Thyroid gland (tissue), 4 donors: ENCODE measurements around the gene PCID2.

Source experiments
- POLR2A ChIP-seq, 2 donors: fragments of 450-650 bp; IDR thresholded peaks; one replicate each; pipeline ENCODE4 v1.6.1; 2017; ENCODE audit warnings: antibody characterized with exemption in 2 of 2, mild to moderate bottlenecking in 2 of 2, moderate library complexity in 1 of 2
- TF ChIP-seq, protein P1 (sequence below), 6 experiments: fragments of 200-600 bp in 3 of 6; fragments of 450-650 bp in 3 of 6; sonication (generic) in 3 of 6; IDR thresholded peaks; one replicate each; pipeline ENCODE4 v1.5.1; 2016 to 2019; ENCODE audit warnings: antibody characterized with exemption in 6 of 6, mild to moderate bottlenecking in 2 of 6, inconsistent platforms in 1 of 6, moderate library complexity in 1 of 6

DNA sequence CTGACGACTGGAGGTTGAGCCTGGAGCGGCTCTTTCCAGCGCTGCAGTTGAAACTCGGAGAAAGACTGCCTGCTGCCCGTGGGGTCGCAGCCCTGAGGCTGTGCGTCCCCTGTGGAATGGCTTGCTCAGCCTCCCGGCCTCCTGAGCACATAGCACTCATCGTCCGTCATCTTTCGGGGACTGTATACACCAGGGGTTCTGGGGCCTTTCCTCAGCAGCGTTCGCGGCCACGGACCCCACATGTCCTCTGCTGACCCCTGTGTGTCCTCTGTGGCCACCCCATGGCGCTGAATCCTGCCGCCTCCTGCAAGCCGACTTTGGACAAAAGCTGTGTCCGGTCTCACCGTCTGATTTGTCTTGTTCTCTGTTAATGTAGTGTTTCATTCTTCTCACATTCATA lies 21.3 kb upstream of the PCID2 start:
- TF ChIP-seq, protein P1, sequence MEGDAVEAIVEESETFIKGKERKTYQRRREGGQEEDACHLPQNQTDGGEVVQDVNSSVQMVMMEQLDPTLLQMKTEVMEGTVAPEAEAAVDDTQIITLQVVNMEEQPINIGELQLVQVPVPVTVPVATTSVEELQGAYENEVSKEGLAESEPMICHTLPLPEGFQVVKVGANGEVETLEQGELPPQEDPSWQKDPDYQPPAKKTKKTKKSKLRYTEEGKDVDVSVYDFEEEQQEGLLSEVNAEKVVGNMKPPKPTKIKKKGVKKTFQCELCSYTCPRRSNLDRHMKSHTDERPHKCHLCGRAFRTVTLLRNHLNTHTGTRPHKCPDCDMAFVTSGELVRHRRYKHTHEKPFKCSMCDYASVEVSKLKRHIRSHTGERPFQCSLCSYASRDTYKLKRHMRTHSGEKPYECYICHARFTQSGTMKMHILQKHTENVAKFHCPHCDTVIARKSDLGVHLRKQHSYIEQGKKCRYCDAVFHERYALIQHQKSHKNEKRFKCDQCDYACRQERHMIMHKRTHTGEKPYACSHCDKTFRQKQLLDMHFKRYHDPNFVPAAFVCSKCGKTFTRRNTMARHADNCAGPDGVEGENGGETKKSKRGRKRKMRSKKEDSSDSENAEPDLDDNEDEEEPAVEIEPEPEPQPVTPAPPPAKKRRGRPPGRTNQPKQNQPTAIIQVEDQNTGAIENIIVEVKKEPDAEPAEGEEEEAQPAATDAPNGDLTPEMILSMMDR (IDR thresholded peaks at IDR 0.05) = no peak
- no peak for TF ChIP-seq POLR2A (IDR thresholded peaks at IDR 0.05)
